Right lobe of liver (tissue), 6 donors: ENCODE data around the gene PCGF2. TPM values are rescaled to one million over a fixed set of nuclear protein-coding genes. Genes with fewer than 3 reads are reported as not detected.

Experiments
- ATAC-seq, 4 donors: fragments of 200-7000 bp; cut with Tn5 transposase; one replicate each; pipeline ENCODE4 v1.9.1; 2020; ENCODE audit warnings: mild to moderate bottlenecking in 4 of 4, moderate library complexity in 4 of 4
- DNase-seq, 3 donors: peaks; one replicate each; pipeline ENCODE4 v3.0.0-alpha.2; 2020
- H3K27ac ChIP-seq, 3 donors: fragments of 200-600 bp; one replicate each; pipeline ENCODE4 v1.8.0; 2022
- H3K27me3 ChIP-seq, 2 donors: fragments of 200-600 bp; one replicate each; pipeline ENCODE4 v1.8.0; 2022
- H3K36me3 ChIP-seq, 4 donors: fragments of 200-600 bp; sonication (generic) in 1 of 4; one replicate each; pipeline versions ENCODE4 v1.5.1 to v1.8.0; 2017 to 2022; ENCODE audit warnings: control low read depth in 1 of 4
- H3K4me1 ChIP-seq, 4 donors: fragments of 200-600 bp; sonication (generic) in 1 of 4; one replicate each; pipeline versions ENCODE4 v1.5.1 to v1.8.0; 2017 to 2022; ENCODE audit warnings: control low read depth in 1 of 4
- H3K4me3 ChIP-seq, 3 donors: fragments of 200-600 bp; one replicate each; pipeline ENCODE4 v1.8.0; 2022
- H3K9me3 ChIP-seq, 4 donors: fragments of 200-600 bp; sonication (generic) in 1 of 4; one replicate each; pipeline versions ENCODE4 v1.5.1 to v1.8.0; 2017 to 2022; ENCODE audit warnings: control low read depth in 1 of 4
- CTCF ChIP-seq, 4 donors: fragments of 200-600 bp in 3 of 4; fragments of 450-650 bp in 1 of 4; IDR thresholded peaks; one replicate each; pipeline versions ENCODE4 v1.5.1 to v1.8.0; 2016 to 2022; ENCODE audit warnings: antibody characterized with exemption in 4 of 4, mild to moderate bottlenecking in 2 of 4
- POLR2A ChIP-seq: fragments of 450-650 bp; IDR thresholded peaks from one replicate; pipeline ENCODE4 v1.6.1; 2017; ENCODE audit warnings: antibody characterized with exemption, mild to moderate bottlenecking
- WGBS: methylation state at CpG from one replicate; pipeline ENCODE4 v1.1.6; 2018; ENCODE audit warnings: low coverage, low lambda C conversion rate; ENCODE audit not compliant: insufficient coverage; ENCODE audit errors: missing lambda C conversion rate; 5-methylcytosine and 5-hydroxymethylcytosine counted together
- intact Hi-C, 2 donors: fragments of 100-400 bp; cut with DNase I; formaldehyde crosslinking; loops; one replicate each; pipeline versions ENCODE4 v1.11.2 to v1.14.1; 2022
- total RNA-seq, 6 experiments: library from RNA; depleted of rRNA in 2 of 6; stranded (reverse); fragments of >200 nt in 2 of 6; fragmentation: NEBNext Ultra II Directional in 3 of 6; extraction: Animal tissue kit (Norgen Biotek cat#: 25700) in 3 of 6; gene quantifications; one replicate each; pipeline versions ENCODE4 v1.1.0 to v1.2.4, GENCODE V29; 2016 to 2023
- donor health status: DM: no; HTN: yes; CAD: no.
- donor health status: DM: no; HTN: no; CAD: no.
- donor health status: DM: no; HTN: no; CAD: no.
- donor health status: DM: no; HTN: yes; CAD: no.
- donor health status: DM: no; HTN: yes; CAD: no.

PCGF2 gene
- total RNA-seq, 6 experiments from 2014 or later: 1.7 to 8.0 (median 3.9) TPM

GRCh38 chr17:38732376-38733281, 15.5 kb downstream of the PCGF2 start:
- TF ChIP-seq CTCF (IDR thresholded peaks at IDR 0.05) (no peak), POLR2A (no peak)
- WGBS: 52% methylated on average over 4 of the region's 7 CpGs
- ATAC-seq (peak; percentile 13 to 60 (median 50)), DNase-seq (peak in 2 of 3 donors; percentile 81 to 91)
- Histone ChIP-seq H3K27ac (peak overlapping the region in 2 of 3 donors; percentile 84 to 89), H3K9me3 (no peaks in the 10 kb centered on the region), H3K27me3 (no peaks in the 10 kb centered on the region), H3K4me3 (no peak overlapping the region), H3K36me3 (peaks cover 0 to 9% (median 2%) of the 10 kb centered on the region in 4 donors), H3K4me1 (peaks cover 0 to 27% (median 14%) of the 10 kb centered on the region in 4 donors)
- intact Hi-C loops: loop anchor here in 1 of 2 donors (5.0 kb wide), 1 partner anchor 50 kb away; no protein-coding TSS in a partner anchor

GRCh38 chr17:38731526-38732294, 16.4 kb downstream of the PCGF2 start:
- Histone ChIP-seq H3K4me1 (peaks cover 0 to 27% (median 14%) of the 10 kb centered on the region in 4 donors), H3K9me3 (no peaks in the 10 kb centered on the region), H3K27me3 (no peaks in the 10 kb centered on the region), H3K36me3 (peaks cover 0 to 9% (median 2%) of the 10 kb centered on the region in 4 donors), H3K4me3 (peak overlapping the region; percentile 76 to 89 (median 88)), H3K27ac (peak overlapping the region in 2 of 3 donors; percentile 84 to 89)
- ATAC-seq (no peak), DNase-seq (peak in 1 of 3 donors; percentile 45)
- intact Hi-C loops: loop anchor here in 1 of 2 donors (5.0 kb wide), 1 partner anchor 49 kb away; no protein-coding TSS in a partner anchor
- TF ChIP-seq POLR2A (no peak), CTCF (IDR thresholded peaks at IDR 0.05) (no peak)
- 35% methylated on average over 4 of the region's 8 CpGs for WGBS

GRCh38 chr17:38730526-38731379, 17.4 kb downstream of the PCGF2 start:
- Histone ChIP-seq H3K9me3 (no peaks in the 10 kb centered on the region), H3K27ac (peak overlapping the region; percentile 76 to 89 (median 84)), H3K4me3 (peak overlapping the region; percentile 76 to 89 (median 88)), H3K27me3 (no peaks in the 10 kb centered on the region), H3K4me1 (peaks cover 0 to 27% (median 14%) of the 10 kb centered on the region in 4 donors), H3K36me3 (peaks cover 0 to 9% (median 2%) of the 10 kb centered on the region in 4 donors)
- intact Hi-C loops: loop anchor here in 1 of 2 donors (5.0 kb wide), 1 partner anchor 48 kb away; no protein-coding TSS in a partner anchor
- ATAC-seq (peak; percentile 77 to 81 (median 79)), DNase-seq (peak; percentile 93 to 97 (median 96))
- 3% methylated on average over 16 of the region's 27 CpGs for WGBS
- TF ChIP-seq CTCF (IDR thresholded peaks at IDR 0.05): no peak
- peak; percentile 56 for TF ChIP-seq POLR2A
